Activated CD4-positive, alpha-beta T cell treated with anti-CD3 and anti-CD28 coated beads, Interleukin-2, amount 10 ng/mL, durations not matched to agents 7 days and 5 days (primary cell): ENCODE results near the gene IQCF6. TPM values are rescaled to one million over a fixed set of nuclear protein-coding genes. Genes with fewer than 3 reads are reported as not detected.
"Not testable (repeated sequence)": the region's sequence is repeated elsewhere in the genome, so short reads cannot be mapped to it uniquely, and the experiment has no call there.

Source experiments
- CTCF ChIA-PET: fragments of 350-600 bp; sonication (Branson Sonifier 250); formaldehyde crosslinking; loops from one replicate; lab custom pipeline; 2021; ENCODE audit warnings: antibody characterized with exemption; lab: Charles Lee
- POLR2A ChIA-PET: fragments of 350-600 bp; sonication (Branson Sonifier 250); formaldehyde crosslinking; loops from one replicate; lab custom pipeline; 2021; ENCODE audit warnings: antibody characterized with exemption; lab: Charles Lee
- DNase-seq: peaks from one replicate; pipeline ENCODE4 v3.0.0-alpha.2; 2020
- H3K27ac Mint-ChIP-seq: one replicate; pipeline ENCODE4 v1.8.0; 2021; ENCODE audit warnings: mild to moderate bottlenecking, moderate library complexity, mixed read lengths
- H3K27me3 Mint-ChIP-seq: one replicate; pipeline ENCODE4 v1.8.0; 2021; ENCODE audit warnings: mixed read lengths
- H3K36me3 Mint-ChIP-seq: one replicate; pipeline ENCODE4 v1.8.0; 2021; ENCODE audit warnings: low read depth, mixed read lengths
- H3K4me1 Mint-ChIP-seq: one replicate; pipeline ENCODE4 v1.8.0; 2021; ENCODE audit warnings: mixed read lengths
- H3K4me3 Mint-ChIP-seq: one replicate; pipeline ENCODE4 v1.8.0; 2021; ENCODE audit warnings: mild to moderate bottlenecking, moderate library complexity, mixed read lengths
- H3K9me3 Mint-ChIP-seq: one replicate; pipeline ENCODE4 v1.8.0; 2021; ENCODE audit warnings: mixed read lengths
- total RNA-seq, 2 experiments: library from RNA; stranded (reverse); gene quantifications; one replicate each; pipeline ENCODE4 v1.2.3, GENCODE V29; 2021

The IQCF6 gene
- total RNA-seq, 2 experiments from 2014 or later = not detected

- POLR2A ChIA-PET, H3K27ac Mint-ChIP-seq, H3K4me1 Mint-ChIP-seq, H3K4me3 Mint-ChIP-seq, H3K36me3 Mint-ChIP-seq, DNase-seq: not testable (repeated sequence)
- CTCF ChIA-PET = interaction anchor here (0.7 kb wide), 1 partner anchor 292 kb away, joined by 3 read pairs; no protein-coding TSS in a partner anchor
- Mint-ChIP-seq H3K27me3 (peaks cover 39% of the 10 kb centered on the region), H3K9me3 (peaks cover 15% of the 10 kb centered on the region)
Measured at GRCh38 chr3:51753763-51754750, 25.0 kb downstream of the IQCF6 start.

GRCh38 chr3:51751287-51751686 is 27.8 kb downstream of the IQCF6 start:
- Mint-ChIP-seq H3K4me1 (peaks cover 9% of the 10 kb centered on the region), H3K36me3 (peaks cover 1% of the 10 kb centered on the region), H3K27me3 (peaks cover 17% of the 10 kb centered on the region), H3K4me3 (no peak overlapping the region), H3K9me3 (peaks cover 12% of the 10 kb centered on the region), H3K27ac (no peak overlapping the region)
- POLR2A ChIA-PET = no interaction called here
- DNase-seq = no peak
- CTCF ChIA-PET = interaction anchor here (1.2 kb wide), 1 partner anchor 12 kb away, joined by 4 read pairs; no protein-coding TSS in a partner anchor

- ChIA-PET CTCF (interaction anchor here (1.2 kb wide), 1 partner anchor 11 kb away, joined by 4 read pairs; no protein-coding TSS in a partner anchor), POLR2A (no interaction called here)
- Mint-ChIP-seq H3K4me3 (no peak overlapping the region), H3K27ac (no peak overlapping the region), H3K27me3 (peaks cover 13% of the 10 kb centered on the region), H3K36me3 (peaks cover 1% of the 10 kb centered on the region), H3K9me3 (peaks cover 8% of the 10 kb centered on the region), H3K4me1 (peaks cover 9% of the 10 kb centered on the region)
- DNase-seq = no peak
Measured at GRCh38 chr3:51750878-51751277, 28.2 kb downstream of the IQCF6 start.

GRCh38 chr3:51748327-51748726 is 30.7 kb downstream of the IQCF6 start:
- ChIA-PET POLR2A (no interaction called here), CTCF (interaction anchor here (0.8 kb wide), 1 partner anchor 29 kb away, joined by 3 read pairs; no protein-coding TSS in a partner anchor)
- Mint-ChIP-seq H3K4me1 (peaks cover 9% of the 10 kb centered on the region), H3K36me3 (peaks cover 1% of the 10 kb centered on the region), H3K27me3 (peaks cover 6% of the 10 kb centered on the region), H3K4me3 (no peak overlapping the region), H3K27ac (no peak overlapping the region), H3K9me3 (peaks cover 3% of the 10 kb centered on the region)
- no peak for DNase-seq

GRCh38 chr3:51747840-51748239 is 31.2 kb downstream of the IQCF6 start:
- H3K4me3 Mint-ChIP-seq = no peak overlapping the region
- CTCF ChIA-PET = no interaction called here
- H3K36me3 Mint-ChIP-seq = peaks cover 1% of the 10 kb centered on the region
- no peak overlapping the region for H3K27ac Mint-ChIP-seq
- H3K27me3 Mint-ChIP-seq = peaks cover 2% of the 10 kb centered on the region
- POLR2A ChIA-PET = no interaction called here
- H3K9me3 Mint-ChIP-seq = peaks cover 3% of the 10 kb centered on the region
- no peak for DNase-seq
- H3K4me1 Mint-ChIP-seq = peaks cover 9% of the 10 kb centered on the region

- H3K27me3 Mint-ChIP-seq = peaks cover 18% of the 10 kb centered on the region
- H3K9me3 Mint-ChIP-seq, H3K4me1 Mint-ChIP-seq, H3K4me3 Mint-ChIP-seq, CTCF ChIA-PET, DNase-seq, H3K27ac Mint-ChIP-seq, POLR2A ChIA-PET, H3K36me3 Mint-ChIP-seq: not testable (repeated sequence)
Measured at GRCh38 chr3:51742978-51743377, 36.1 kb downstream of the IQCF6 start.

GRCh38 chr3:51742320-51742719 is 36.7 kb downstream of the IQCF6 start:
- peaks cover 19% of the 10 kb centered on the region for H3K27me3 Mint-ChIP-seq
- DNase-seq, H3K27ac Mint-ChIP-seq, H3K9me3 Mint-ChIP-seq, H3K4me1 Mint-ChIP-seq, H3K36me3 Mint-ChIP-seq, H3K4me3 Mint-ChIP-seq, POLR2A ChIA-PET: not testable (repeated sequence)
- CTCF ChIA-PET = interaction anchor here (0.9 to 2.0 kb wide), 2 partner anchors 200 to 353 kb away, joined by 3 to 4 read pairs; no protein-coding TSS in a partner anchor

- CTCF ChIA-PET = interaction anchor here (0.6 to 1.0 kb wide), 2 partner anchors 11 to 13 kb away, joined by 3 to 4 read pairs; no protein-coding TSS in a partner anchor
- POLR2A ChIA-PET = no interaction called here
- DNase-seq = no peak
- Mint-ChIP-seq H3K9me3 (no peaks in the 10 kb centered on the region), H3K36me3 (no peaks in the 10 kb centered on the region), H3K4me1 (peaks cover 14% of the 10 kb centered on the region), H3K4me3 (no peak overlapping the region), H3K27me3 (peaks cover 20% of the 10 kb centered on the region), H3K27ac (no peak overlapping the region)
Measured at GRCh38 chr3:51739110-51739509, 39.9 kb downstream of the IQCF6 start.

- Mint-ChIP-seq H3K27me3 (peaks cover 20% of the 10 kb centered on the region), H3K36me3 (no peaks in the 10 kb centered on the region), H3K4me1 (peaks cover 18% of the 10 kb centered on the region), H3K4me3 (no peak overlapping the region), H3K27ac (no peak overlapping the region), H3K9me3 (no peaks in the 10 kb centered on the region)
- ChIA-PET CTCF (interaction anchor here (1.1 kb wide), 2 partner anchors 14 to 17 kb away, joined by 3 to 4 read pairs; no protein-coding TSS in a partner anchor), POLR2A (no interaction called here)
- DNase-seq = no peak
Measured at GRCh38 chr3:51735950-51736349, 43.1 kb downstream of the IQCF6 start.

- Mint-ChIP-seq H3K4me1 (peaks cover 18% of the 10 kb centered on the region), H3K9me3 (no peaks in the 10 kb centered on the region), H3K36me3 (no peaks in the 10 kb centered on the region), H3K4me3 (no peak overlapping the region), H3K27ac (no peak overlapping the region), H3K27me3 (peaks cover 16% of the 10 kb centered on the region)
- POLR2A ChIA-PET = no interaction called here
- DNase-seq = no peak
- CTCF ChIA-PET = interaction anchor here (1.1 to 1.2 kb wide), 3 partner anchors 16 to 65 kb away, joined by 3 read pairs; no protein-coding TSS in a partner anchor
Measured at GRCh38 chr3:51735039-51735438, 44.0 kb downstream of the IQCF6 start.

- Mint-ChIP-seq H3K4me1 (peaks cover 18% of the 10 kb centered on the region), H3K9me3 (no peaks in the 10 kb centered on the region), H3K27me3 (peaks cover 16% of the 10 kb centered on the region), H3K27ac (peak overlapping the region; percentile 39), H3K36me3 (no peaks in the 10 kb centered on the region), H3K4me3 (no peak overlapping the region)
- no peak for DNase-seq
- POLR2A ChIA-PET = no interaction called here
- CTCF ChIA-PET = interaction anchor here (1.1 to 1.2 kb wide), 3 partner anchors 40 to 141 kb away, joined by 3 read pairs; no protein-coding TSS in a partner anchor
Measured at GRCh38 chr3:51734572-51734907, 44.5 kb downstream of the IQCF6 start.

- ChIA-PET CTCF (interaction anchor here (1.1 kb wide), 2 partner anchors 39 to 141 kb away, joined by 3 read pairs; no protein-coding TSS in a partner anchor), POLR2A (no interaction called here)
- no peak overlapping the region for H3K27ac Mint-ChIP-seq
- H3K36me3 Mint-ChIP-seq = no peaks in the 10 kb centered on the region
- no peaks in the 10 kb centered on the region for H3K9me3 Mint-ChIP-seq
- no peak for DNase-seq
- H3K4me3 Mint-ChIP-seq = no peak overlapping the region
- peaks cover 22% of the 10 kb centered on the region for H3K4me1 Mint-ChIP-seq
- H3K27me3 Mint-ChIP-seq = peaks cover 11% of the 10 kb centered on the region
Measured at GRCh38 chr3:51733859-51734571, 45.0 kb downstream of the IQCF6 start.
